Measurements from ENCODE around the gene IL4R. TPM values are rescaled to one million over a fixed set of nuclear protein-coding genes. Genes with fewer than 3 reads are reported as not detected.
A peak's percentile ranks its signal among the peaks of the same experiment; 100 is the strongest.

Gene IL4R
- total and polyA plus RNA-seq, 2 experiments from 2014 or later = 6.4 to 17.6 TPM

GRCh38 chr16:27304881-27305745 lies 8.7 kb upstream of the IL4R start:
- no peak for ATAC-seq
- H3K4me3 Mint-ChIP-seq = no peak overlapping the region
- Histone ChIP-seq H3K4me2 (no peak overlapping the region), H2AFZ (0 out of 2 replicates have a peak overlapping the region, but pooled peaks have one; percentile 28), H3F3A (replicated peaks; ENCODE audit: low read depth) (no peaks in the 10 kb centered on the region), H3K4me3 (no peak overlapping the region), H3K27ac (ENCODE audit: low read depth) (no peak overlapping the region), H3K4me1 (ENCODE audit: insufficient read depth) (no peaks in the 10 kb centered on the region), H4K20me1 (replicated peaks; ENCODE audit: insufficient read depth) (no peaks in the 10 kb centered on the region), H3K36me3 (ENCODE audit: insufficient read depth) (no peaks in the 10 kb centered on the region), H3K79me2 (replicated peaks; ENCODE audit: insufficient read depth) (no peaks in the 10 kb centered on the region), H3K27me3 (ENCODE audit: insufficient read depth) (no peaks in the 10 kb centered on the region), H3K9me2 (ENCODE audit: insufficient read depth) (no peaks in the 10 kb centered on the region)
- H3K9me3 Mint-ChIP-seq = peaks cover 11% of the 10 kb centered on the region; the same call in 2 of the 3 replicates
- TF ChIP-seq ZNF462 (CRISPR knock-in tag; IDR thresholded peaks at IDR 0.05) (no peak), POLR2AphosphoS5 (IDR thresholded peaks at IDR 0.05; ENCODE audit: low read depth) (no peak), EZH2 (IDR thresholded peaks at IDR 0.05; ENCODE audit: low read depth, unreplicated experiment) (no peak), EZH2phosphoT487 (IDR thresholded peaks at IDR 0.05; ENCODE audit: unreplicated experiment) (no peak), REST (IDR thresholded peaks at IDR 0.05; ENCODE audit: unreplicated experiment) (no peak), NANOG (IDR thresholded peaks at IDR 0.05; ENCODE audit: borderline replicate concordance) (no peak), CREB1 (CRISPR knock-in tag; IDR thresholded peaks at IDR 0.05; ENCODE audit: low read depth) (no peak), ZNF331 (CRISPR knock-in tag; IDR thresholded peaks at IDR 0.05; ENCODE audit: low read depth) (no peak), ZNF114 (CRISPR knock-in tag; IDR thresholded peaks at IDR 0.05) (no peak)
- TF ChIP-seq, protein P1, sequence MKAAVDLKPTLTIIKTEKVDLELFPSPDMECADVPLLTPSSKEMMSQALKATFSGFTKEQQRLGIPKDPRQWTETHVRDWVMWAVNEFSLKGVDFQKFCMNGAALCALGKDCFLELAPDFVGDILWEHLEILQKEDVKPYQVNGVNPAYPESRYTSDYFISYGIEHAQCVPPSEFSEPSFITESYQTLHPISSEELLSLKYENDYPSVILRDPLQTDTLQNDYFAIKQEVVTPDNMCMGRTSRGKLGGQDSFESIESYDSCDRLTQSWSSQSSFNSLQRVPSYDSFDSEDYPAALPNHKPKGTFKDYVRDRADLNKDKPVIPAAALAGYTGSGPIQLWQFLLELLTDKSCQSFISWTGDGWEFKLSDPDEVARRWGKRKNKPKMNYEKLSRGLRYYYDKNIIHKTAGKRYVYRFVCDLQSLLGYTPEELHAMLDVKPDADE (IDR thresholded peaks at IDR 0.05) = no peak
- TF ChIP-seq, protein P2, sequence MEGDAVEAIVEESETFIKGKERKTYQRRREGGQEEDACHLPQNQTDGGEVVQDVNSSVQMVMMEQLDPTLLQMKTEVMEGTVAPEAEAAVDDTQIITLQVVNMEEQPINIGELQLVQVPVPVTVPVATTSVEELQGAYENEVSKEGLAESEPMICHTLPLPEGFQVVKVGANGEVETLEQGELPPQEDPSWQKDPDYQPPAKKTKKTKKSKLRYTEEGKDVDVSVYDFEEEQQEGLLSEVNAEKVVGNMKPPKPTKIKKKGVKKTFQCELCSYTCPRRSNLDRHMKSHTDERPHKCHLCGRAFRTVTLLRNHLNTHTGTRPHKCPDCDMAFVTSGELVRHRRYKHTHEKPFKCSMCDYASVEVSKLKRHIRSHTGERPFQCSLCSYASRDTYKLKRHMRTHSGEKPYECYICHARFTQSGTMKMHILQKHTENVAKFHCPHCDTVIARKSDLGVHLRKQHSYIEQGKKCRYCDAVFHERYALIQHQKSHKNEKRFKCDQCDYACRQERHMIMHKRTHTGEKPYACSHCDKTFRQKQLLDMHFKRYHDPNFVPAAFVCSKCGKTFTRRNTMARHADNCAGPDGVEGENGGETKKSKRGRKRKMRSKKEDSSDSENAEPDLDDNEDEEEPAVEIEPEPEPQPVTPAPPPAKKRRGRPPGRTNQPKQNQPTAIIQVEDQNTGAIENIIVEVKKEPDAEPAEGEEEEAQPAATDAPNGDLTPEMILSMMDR (conservative IDR thresholded peaks at IDR 0.05; ENCODE audit: low read depth in 2 of 2) = no peak
- H3K27me3 Mint-ChIP-seq (ENCODE audit: insufficient read depth, low read depth, poor library complexity) = peaks cover 9% of the 10 kb centered on the region
- no peak for DNase-seq (ENCODE audit: low spot score)
- no peak overlapping the region for H3K27ac Mint-ChIP-seq
- H3K36me3 Mint-ChIP-seq (ENCODE audit: low read depth) = peaks cover 5% of the 10 kb centered on the region
- H3K4me1 Mint-ChIP-seq = no peaks in the 10 kb centered on the region

All from GM23338 (cell line).